HG03196 (cell line): ENCODE measurements around the gene DYNLT2B.
"Not testable (repeated sequence)": the region's sequence is repeated elsewhere in the genome, so short reads cannot be mapped to it uniquely, and the experiment has no call there.

Experiments used
- ATAC-seq: cut with Tn5 transposase; IDR thresholded peaks from one replicate; pipeline ENCODE4 v1.9.1; 2021; ENCODE audit not compliant: unreplicated experiment

Gene DYNLT2B

DNA sequence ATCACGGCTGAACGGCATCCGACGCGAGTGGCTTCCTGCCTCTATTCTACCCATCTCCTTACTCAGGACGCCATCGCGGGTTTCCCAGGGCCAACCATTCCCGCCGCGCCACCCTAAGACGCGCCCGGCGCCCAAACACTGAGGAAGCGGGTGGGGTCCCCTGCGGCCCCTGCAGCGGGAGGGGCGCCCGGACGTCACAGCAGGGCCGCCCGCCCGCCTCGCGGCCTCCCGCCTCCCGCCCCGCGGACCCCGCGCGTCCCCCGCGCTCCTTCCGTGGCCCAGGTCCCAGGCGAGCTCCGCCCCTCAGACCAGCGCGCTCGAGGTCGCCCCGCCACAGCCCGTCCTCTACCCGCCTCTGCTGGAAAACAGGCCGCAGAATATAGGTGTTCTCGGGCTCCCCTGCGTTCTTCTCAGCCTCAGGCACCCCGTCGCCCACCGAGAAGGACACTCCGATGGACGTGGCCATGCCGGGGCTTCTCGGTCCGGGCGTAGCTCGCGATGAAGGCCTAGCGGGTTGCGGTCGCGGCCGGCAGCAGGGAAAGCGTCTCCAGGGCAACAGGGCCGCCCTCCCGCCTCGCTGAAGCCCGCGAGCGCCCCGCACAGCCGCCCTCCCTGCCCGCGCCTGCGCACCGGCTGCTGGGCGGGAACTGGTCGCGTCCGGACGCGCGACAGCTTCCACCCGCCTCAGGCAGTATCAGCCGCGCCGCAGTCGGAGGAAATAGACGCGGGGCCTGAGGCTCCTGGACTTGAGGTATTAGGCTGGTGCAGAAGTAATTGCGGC, at the start of gene DYNLT2B:
TSS of gene DYNLT2B (minus strand) at position 554 of the 781 bp plus-strand sequence. CDS start at position 466, 88 bp downstream.
- peak; percentile 86 for ATAC-seq

DNA sequence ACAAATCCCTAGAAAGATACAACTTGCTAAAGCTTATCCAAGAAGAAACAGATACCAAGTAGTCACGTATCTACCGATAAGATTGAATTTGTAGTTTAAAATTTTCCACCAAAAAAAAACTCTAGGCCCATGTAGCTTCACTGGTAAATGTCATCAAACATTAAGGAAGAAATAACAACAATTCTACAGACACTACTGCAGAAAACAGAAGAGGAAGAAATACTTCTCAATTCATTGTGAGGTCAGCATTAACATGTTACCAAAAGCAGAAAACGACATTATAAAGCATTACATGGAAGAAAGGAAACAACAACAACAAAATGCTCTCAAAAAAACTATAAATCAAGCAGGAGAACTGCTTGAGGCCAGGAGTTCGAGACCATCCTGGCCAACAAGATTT, 47.7 kb upstream of the DYNLT2B start:
- ATAC-seq: no peak

- no peak for ATAC-seq
These were observed 42.5 kb upstream of the DYNLT2B start for GRCh38 chr3:196360586-196360985.

- ATAC-seq: not testable (repeated sequence)
These were observed 40.5 kb upstream of the DYNLT2B start for GRCh38 chr3:196358540-196358939.

GRCh38 chr3:196357905-196358304, 39.9 kb upstream of the DYNLT2B start:
- ATAC-seq: no peak

DNA sequence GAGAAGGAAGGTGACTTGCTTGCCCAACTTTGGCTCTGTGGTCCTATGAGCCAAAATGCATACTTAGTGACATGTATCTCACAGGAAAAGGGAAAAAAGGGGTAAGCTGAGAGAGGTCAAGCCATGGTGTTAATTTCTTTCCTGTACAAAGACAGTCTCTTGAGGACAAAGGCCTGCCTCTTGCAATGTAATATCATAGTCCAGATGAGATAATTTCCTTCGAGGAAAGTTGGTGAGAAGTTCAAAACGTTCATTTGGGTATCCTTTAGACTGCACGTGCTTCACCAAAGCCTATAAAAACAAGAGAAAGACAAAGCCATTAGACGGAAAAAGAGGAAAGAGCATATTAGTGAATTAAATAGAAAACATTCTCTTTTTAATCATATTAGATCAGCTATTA, 38.5 kb upstream of the DYNLT2B start:
- ATAC-seq: no peak

DNA sequence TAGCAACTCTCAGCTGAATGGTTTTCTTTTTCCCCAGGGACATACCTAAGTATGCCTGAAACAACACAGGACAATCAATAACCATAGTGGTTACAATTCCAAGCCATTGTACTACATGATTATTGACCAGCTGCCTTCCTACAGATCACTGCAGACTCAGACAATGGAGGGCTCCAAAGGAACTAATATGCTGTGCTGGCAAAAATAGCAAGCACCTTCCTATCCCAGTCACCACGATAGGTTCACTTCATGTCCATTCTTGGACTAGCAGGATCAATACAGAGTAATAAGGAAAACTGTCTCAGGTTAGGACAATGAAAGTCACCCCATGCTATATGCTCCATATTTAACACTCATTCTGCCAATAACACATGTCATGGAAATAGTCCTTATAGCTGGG, 37.6 kb upstream of the DYNLT2B start:
- ATAC-seq: no peak

DNA sequence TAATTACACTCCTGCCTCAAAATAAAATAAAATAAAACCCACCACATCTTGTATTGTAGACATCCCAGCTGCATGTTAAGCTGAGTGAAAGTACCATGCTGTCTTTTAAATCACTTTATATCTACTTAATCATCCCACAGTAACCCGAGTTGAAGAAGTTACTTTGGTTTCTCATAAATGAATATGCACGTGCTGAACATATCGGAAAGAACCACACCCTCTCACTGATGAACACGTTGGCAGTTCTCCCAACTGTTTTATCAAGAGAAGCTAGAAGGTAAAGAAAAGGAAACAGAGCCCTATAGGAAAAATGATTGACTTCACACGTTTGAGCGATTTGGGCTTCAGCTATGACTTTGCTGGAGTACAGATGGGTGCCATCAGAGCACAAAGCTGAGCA, 36.1 kb upstream of the DYNLT2B start:
- no peak for ATAC-seq

- no peak for ATAC-seq
These were observed 33.5 kb upstream of the DYNLT2B start for GRCh38 chr3:196351541-196351940.

- no peak for ATAC-seq
These were observed 32.0 kb upstream of the DYNLT2B start for GRCh38 chr3:196350067-196350466.

DNA sequence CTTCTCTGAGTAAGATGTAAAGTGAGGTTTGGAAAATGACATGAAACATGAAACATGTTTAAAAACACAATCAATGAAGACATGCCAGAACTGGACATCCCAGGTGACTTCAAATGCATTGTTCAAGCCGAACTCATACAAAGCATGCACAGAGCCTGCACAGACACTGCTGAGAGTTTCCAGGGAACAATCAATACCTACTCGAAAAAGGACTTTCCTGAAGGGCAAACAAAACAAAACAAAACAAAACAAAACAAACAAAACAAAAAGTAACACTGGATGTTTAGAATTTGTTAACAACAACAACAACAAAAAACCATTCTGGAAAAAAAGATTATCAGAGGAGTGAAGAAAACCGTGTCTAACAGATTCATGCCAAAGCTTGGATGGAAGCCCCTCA, 30.7 kb upstream of the DYNLT2B start:
- no peak for ATAC-seq

- ATAC-seq: no peak
These were observed 26.6 kb upstream of the DYNLT2B start for GRCh38 chr3:196344663-196345062.

DNA sequence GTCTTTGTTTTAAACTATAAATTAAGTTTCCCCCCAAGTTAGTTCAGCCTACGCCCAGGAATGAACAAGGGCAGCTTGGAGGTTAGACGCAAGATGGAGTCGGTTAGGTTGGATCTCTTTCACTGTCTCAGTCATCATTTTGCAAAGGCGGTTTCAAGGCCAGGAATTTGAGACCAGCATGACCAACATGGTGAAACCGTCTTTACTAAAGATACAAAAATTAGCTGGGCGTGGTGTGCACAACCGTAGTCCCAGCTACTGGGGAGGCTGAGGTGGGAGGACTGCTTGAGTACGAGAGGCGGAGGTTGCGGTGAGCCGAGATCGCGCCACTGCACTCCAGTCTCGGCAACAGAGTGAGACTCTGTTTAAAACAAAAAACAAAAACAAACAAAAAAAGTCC, 25.9 kb upstream of the DYNLT2B start:
- not testable (repeated sequence) for ATAC-seq

DNA sequence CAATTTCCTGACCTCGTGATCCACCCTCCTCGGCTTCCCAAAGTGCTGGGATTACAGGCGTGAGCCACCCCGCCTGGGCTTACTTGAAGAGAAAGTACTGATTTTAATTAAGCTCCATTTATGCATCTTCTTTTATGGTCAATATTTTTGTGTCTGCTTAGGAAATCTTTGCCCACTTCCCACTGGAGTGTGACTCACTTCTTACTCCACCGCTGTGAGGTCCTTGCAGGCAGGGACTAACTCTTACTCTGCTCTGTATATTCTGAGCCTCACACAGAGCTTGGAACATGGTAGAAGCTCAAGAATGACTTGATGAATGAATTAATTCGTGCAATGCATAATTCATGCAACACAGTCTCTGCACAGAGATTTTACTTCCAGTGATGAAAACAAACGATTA, 23.1 kb upstream of the DYNLT2B start:
- ATAC-seq: no peak

- ATAC-seq: no peak
These were observed 22.4 kb upstream of the DYNLT2B start for GRCh38 chr3:196340466-196340865.

- no peak for ATAC-seq
These were observed 21.6 kb upstream of the DYNLT2B start for GRCh38 chr3:196339493-196340254.

DNA sequence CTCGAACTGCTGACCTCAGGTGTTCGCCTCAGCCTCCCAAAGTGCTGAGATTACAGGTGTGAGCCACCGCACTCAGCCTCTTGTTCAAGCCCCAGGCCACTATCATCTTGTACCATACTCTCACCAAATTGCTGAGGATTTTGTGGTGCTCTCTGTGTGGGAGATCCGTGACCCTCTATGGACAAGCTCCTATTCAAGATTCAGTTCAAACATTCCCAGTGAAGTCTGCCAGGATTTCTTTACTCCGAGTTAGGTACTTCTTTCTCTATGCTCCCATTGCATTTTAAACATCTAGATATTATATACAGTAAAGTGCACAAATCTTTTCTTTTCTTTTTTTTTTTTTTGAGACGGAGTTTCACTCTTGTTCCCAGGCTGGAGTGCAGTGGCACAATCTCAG, 21.0 kb upstream of the DYNLT2B start:
- no peak for ATAC-seq

GRCh38 chr3:196336319-196337145, 18.5 kb upstream of the DYNLT2B start:
- ATAC-seq: no peak

- no peak for ATAC-seq
These were observed 17.5 kb upstream of the DYNLT2B start for GRCh38 chr3:196335503-196335948.

- ATAC-seq: no peak
These were observed 16.9 kb upstream of the DYNLT2B start for GRCh38 chr3:196334982-196335381.

- ATAC-seq: no peak
These were observed 14.1 kb upstream of the DYNLT2B start for GRCh38 chr3:196332168-196332567.
